ENCODE data around the gene BARHL2. TPM values are rescaled to one million over a fixed set of nuclear protein-coding genes. Genes with fewer than 3 reads are reported as not detected.

Gene BARHL2
- total and polyA plus RNA-seq, 2 donors (not counting 3 experiments of a cell fraction or from before 2014, with no cell fraction given) = not detected

GRCh38 chr1:90706437-90707362 is 10.4 kb downstream of the BARHL2 start:
- intact Hi-C loops (cut with micrococcal nuclease) = no loop called here

DNA sequence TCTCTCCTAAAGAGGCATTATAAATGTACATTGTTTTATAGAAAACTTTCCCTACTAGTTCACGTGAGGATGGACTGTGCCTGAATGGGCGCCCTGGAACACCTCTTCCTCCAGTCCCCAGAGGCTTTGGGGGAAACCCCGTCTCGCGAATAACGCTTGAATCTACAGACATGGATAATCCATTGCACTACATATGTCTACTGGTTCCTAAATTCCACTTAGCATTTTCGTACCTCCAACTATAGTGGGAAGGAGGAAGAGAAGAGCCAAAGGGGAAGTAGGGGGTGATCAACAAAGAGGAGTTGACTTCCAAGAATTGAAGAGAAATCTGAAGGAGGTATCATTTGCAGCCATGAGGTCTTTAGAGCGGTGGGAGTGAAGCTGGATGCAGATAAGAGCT is 11.1 kb downstream of the BARHL2 start:
- FAIRE-seq (no peak), DNase-seq (ENCODE audit: low read depth, low spot score) (no peak)
- ChIA-PET CTCF (interaction anchor here (1.4 to 2.0 kb wide), 2 partner anchors 15 to 16 kb away, joined by 7 to 16 read pairs; no protein-coding TSS in a partner anchor), POLR2A (no interaction called here)
- H2AFZ ChIP-seq (ENCODE audit: low read depth, low read length) = no peak overlapping the region
- H3K4me1 ChIP-seq (ENCODE audit: control insufficient read depth, extremely low read depth, insufficient read depth, low read length) = peaks cover 2% of the 10 kb centered on the region
- H3K4me2 ChIP-seq (ENCODE audit: insufficient read depth, low read length) = no peak overlapping the region
- H3K9me3 ChIP-seq (replicated peaks; ENCODE audit: control insufficient read depth, insufficient read depth, low read length) = no peaks in the 10 kb centered on the region
- no peaks in the 10 kb centered on the region for H4K20me1 ChIP-seq (replicated peaks; ENCODE audit: control insufficient read depth, extremely low read depth, insufficient read depth, low read length)
- TF ChIP-seq MYC (IDR thresholded peaks at IDR 0.05; ENCODE audit: low read depth, low read length) = no peak
- TF ChIP-seq JUN (IDR thresholded peaks at IDR 0.05; ENCODE audit: borderline replicate concordance, insufficient read depth, insufficient read length, low read depth) = no peak
- no peak for TF ChIP-seq POLR2AphosphoS5 (IDR thresholded peaks at IDR 0.05; ENCODE audit: insufficient read depth, low read depth, low read length)
- TF ChIP-seq EZH2 (IDR thresholded peaks at IDR 0.05; ENCODE audit: borderline replicate concordance, low read depth, low read length, severe bottlenecking) = no peak
- TF ChIP-seq, protein P1, sequence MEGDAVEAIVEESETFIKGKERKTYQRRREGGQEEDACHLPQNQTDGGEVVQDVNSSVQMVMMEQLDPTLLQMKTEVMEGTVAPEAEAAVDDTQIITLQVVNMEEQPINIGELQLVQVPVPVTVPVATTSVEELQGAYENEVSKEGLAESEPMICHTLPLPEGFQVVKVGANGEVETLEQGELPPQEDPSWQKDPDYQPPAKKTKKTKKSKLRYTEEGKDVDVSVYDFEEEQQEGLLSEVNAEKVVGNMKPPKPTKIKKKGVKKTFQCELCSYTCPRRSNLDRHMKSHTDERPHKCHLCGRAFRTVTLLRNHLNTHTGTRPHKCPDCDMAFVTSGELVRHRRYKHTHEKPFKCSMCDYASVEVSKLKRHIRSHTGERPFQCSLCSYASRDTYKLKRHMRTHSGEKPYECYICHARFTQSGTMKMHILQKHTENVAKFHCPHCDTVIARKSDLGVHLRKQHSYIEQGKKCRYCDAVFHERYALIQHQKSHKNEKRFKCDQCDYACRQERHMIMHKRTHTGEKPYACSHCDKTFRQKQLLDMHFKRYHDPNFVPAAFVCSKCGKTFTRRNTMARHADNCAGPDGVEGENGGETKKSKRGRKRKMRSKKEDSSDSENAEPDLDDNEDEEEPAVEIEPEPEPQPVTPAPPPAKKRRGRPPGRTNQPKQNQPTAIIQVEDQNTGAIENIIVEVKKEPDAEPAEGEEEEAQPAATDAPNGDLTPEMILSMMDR (IDR thresholded peaks at IDR 0.05; ENCODE audit: extremely low read depth in 1 of 2, insufficient read depth in 1 of 2, low read depth in 1 of 2, low read length in 2 of 2) = no peak
- TF ChIP-seq, protein P2, sequence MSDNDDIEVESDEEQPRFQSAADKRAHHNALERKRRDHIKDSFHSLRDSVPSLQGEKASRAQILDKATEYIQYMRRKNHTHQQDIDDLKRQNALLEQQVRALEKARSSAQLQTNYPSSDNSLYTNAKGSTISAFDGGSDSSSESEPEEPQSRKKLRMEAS (IDR thresholded peaks at IDR 0.05; ENCODE audit: insufficient read depth, insufficient read length) = no peak
- no peak for TF ChIP-seq POLR2A (IDR thresholded peaks at IDR 0.05; ENCODE audit: low read depth, low read length)
- no peak for TF ChIP-seq FOS (IDR thresholded peaks at IDR 0.05; ENCODE audit: borderline replicate concordance, insufficient read depth, low read length)
- no peak for TF ChIP-seq GATA2 (IDR thresholded peaks at IDR 0.05; ENCODE audit: insufficient read depth, insufficient read length, low read depth, low read length)
- no peak overlapping the region for H3K9ac ChIP-seq (replicated peaks; ENCODE audit: extremely low read depth, insufficient read depth, low read length)
- H3K9me1 ChIP-seq (replicated peaks; ENCODE audit: control insufficient read depth, extremely low read depth, insufficient read depth, low read length) = no peaks in the 10 kb centered on the region
- H3K4me3 ChIP-seq (replicated peaks in 1 of 3; ENCODE audit: insufficient read depth in 1 of 3, low read depth in 1 of 3, low read length in 3 of 3) = no peak overlapping the region
- H3K27me3 ChIP-seq (ENCODE audit: control insufficient read depth in 2 of 2, insufficient read depth in 2 of 2, low read length in 2 of 2) = peaks cover 55 to 66% of the 10 kb centered on the region in 2 experiments
- intact Hi-C loops (cut with micrococcal nuclease) = no loop called here
- dilution Hi-C loops (cut with MboI; ENCODE audit: extremely low pct_ligation_motif_present, low sequenced_read_pairs) = no loop called here
- H3K79me2 ChIP-seq (ENCODE audit: control insufficient read depth, insufficient read depth, low read length) = no peaks in the 10 kb centered on the region
- BruUV-seq (replicated peaks) = no TSS peak
- no peaks in the 10 kb centered on the region for H3K36me3 ChIP-seq (ENCODE audit: control insufficient read depth in 2 of 2, extremely low read depth in 1 of 2, insufficient read depth in 2 of 2, low read length in 2 of 2)
- H3K27ac ChIP-seq (ENCODE audit: insufficient read depth, low read depth, low read length) = no peak overlapping the region

More at GRCh38 chr1:90706437-90707362, 10.4 kb downstream of the BARHL2 start:
- dilution Hi-C loops (cut with MboI; ENCODE audit: extremely low pct_ligation_motif_present, low sequenced_read_pairs) = no loop called here
- H3K9me1 ChIP-seq (replicated peaks; ENCODE audit: control insufficient read depth, extremely low read depth, insufficient read depth, low read length) = no peaks in the 10 kb centered on the region
- H3K36me3 ChIP-seq (ENCODE audit: control insufficient read depth in 2 of 2, extremely low read depth in 1 of 2, insufficient read depth in 2 of 2, low read length in 2 of 2) = no peaks in the 10 kb centered on the region
- peaks cover 60 to 73% of the 10 kb centered on the region in 2 experiments for H3K27me3 ChIP-seq (ENCODE audit: control insufficient read depth in 2 of 2, insufficient read depth in 2 of 2, low read length in 2 of 2)
- peak; percentile 89 for TF ChIP-seq EZH2 (IDR thresholded peaks at IDR 0.05; ENCODE audit: borderline replicate concordance, low read depth, low read length, severe bottlenecking)
- TF ChIP-seq, protein P2 (IDR thresholded peaks at IDR 0.05; ENCODE audit: insufficient read depth, insufficient read length) = no peak
- ChIA-PET CTCF (interaction anchor here (2.0 kb wide), 1 partner anchor 15 kb away, joined by 16 read pairs; no protein-coding TSS in a partner anchor), POLR2A (no interaction called here)
- H3K4me3 ChIP-seq (replicated peaks in 1 of 3; ENCODE audit: insufficient read depth in 1 of 3, low read depth in 1 of 3, low read length in 3 of 3) = no peak overlapping the region
- H3K27ac ChIP-seq (ENCODE audit: insufficient read depth, low read depth, low read length) = no peak overlapping the region
- peaks cover 2% of the 10 kb centered on the region for H3K4me1 ChIP-seq (ENCODE audit: control insufficient read depth, extremely low read depth, insufficient read depth, low read length)
- H3K4me2 ChIP-seq (ENCODE audit: insufficient read depth, low read length) = no peak overlapping the region
- H3K79me2 ChIP-seq (ENCODE audit: control insufficient read depth, insufficient read depth, low read length) = no peaks in the 10 kb centered on the region
- no peak overlapping the region for H3K9ac ChIP-seq (replicated peaks; ENCODE audit: extremely low read depth, insufficient read depth, low read length)
- H4K20me1 ChIP-seq (replicated peaks; ENCODE audit: control insufficient read depth, extremely low read depth, insufficient read depth, low read length) = no peaks in the 10 kb centered on the region
- FAIRE-seq (peak; percentile 31), DNase-seq (ENCODE audit: low read depth, low spot score) (no peak)
- no peak overlapping the region for H2AFZ ChIP-seq (ENCODE audit: low read depth, low read length)
- BruUV-seq (replicated peaks) = no TSS peak
- no peaks in the 10 kb centered on the region for H3K9me3 ChIP-seq (replicated peaks; ENCODE audit: control insufficient read depth, insufficient read depth, low read length)

All from endothelial cell of umbilical vein (primary cell).